HEK293 (cell line): ENCODE data around the gene SNX6.

Source experiments
- SALL2 ChIP-seq: fragments of 450-650 bp; formaldehyde crosslinking; IDR thresholded peaks from 2 replicates; pipeline ENCODE4 v1.5.0; 2017; ENCODE audit warnings: missing biosample characterization, mild to moderate bottlenecking, missing genetic modification characterization, borderline replicate concordance
- ZNF121 ChIP-seq: fragments of 450-650 bp; formaldehyde crosslinking; IDR thresholded peaks from 2 replicates; pipeline ENCODE4 v1.5.1; 2016; ENCODE audit warnings: missing biosample characterization, missing genetic modification characterization
- TF ChIP-seq, protein P1 (sequence below): fragments of 450-650 bp; formaldehyde crosslinking; IDR thresholded peaks from 2 replicates; pipeline ENCODE4 v1.5.1; 2016; ENCODE audit warnings: missing biosample characterization, missing genetic modification characterization

- TF ChIP-seq, protein P1, sequence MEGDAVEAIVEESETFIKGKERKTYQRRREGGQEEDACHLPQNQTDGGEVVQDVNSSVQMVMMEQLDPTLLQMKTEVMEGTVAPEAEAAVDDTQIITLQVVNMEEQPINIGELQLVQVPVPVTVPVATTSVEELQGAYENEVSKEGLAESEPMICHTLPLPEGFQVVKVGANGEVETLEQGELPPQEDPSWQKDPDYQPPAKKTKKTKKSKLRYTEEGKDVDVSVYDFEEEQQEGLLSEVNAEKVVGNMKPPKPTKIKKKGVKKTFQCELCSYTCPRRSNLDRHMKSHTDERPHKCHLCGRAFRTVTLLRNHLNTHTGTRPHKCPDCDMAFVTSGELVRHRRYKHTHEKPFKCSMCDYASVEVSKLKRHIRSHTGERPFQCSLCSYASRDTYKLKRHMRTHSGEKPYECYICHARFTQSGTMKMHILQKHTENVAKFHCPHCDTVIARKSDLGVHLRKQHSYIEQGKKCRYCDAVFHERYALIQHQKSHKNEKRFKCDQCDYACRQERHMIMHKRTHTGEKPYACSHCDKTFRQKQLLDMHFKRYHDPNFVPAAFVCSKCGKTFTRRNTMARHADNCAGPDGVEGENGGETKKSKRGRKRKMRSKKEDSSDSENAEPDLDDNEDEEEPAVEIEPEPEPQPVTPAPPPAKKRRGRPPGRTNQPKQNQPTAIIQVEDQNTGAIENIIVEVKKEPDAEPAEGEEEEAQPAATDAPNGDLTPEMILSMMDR (tag by site-specific recombination) = no peak
- TF ChIP-seq ZNF121 (tag by site-specific recombination) (no peak), SALL2 (tag by site-specific recombination) (no peak)
These were observed 91.0 kb downstream of the SNX6 start for GRCh38 chr14:34538871-34539406.
